Measurements from ENCODE around the gene MYO18A.
A peak's percentile ranks its signal among the peaks of the same experiment; 100 is the strongest.
"Not testable (repeated sequence)": the region's sequence is repeated elsewhere in the genome, so short reads cannot be mapped to it uniquely, and the experiment has no call there.

Gene MYO18A, protein sequence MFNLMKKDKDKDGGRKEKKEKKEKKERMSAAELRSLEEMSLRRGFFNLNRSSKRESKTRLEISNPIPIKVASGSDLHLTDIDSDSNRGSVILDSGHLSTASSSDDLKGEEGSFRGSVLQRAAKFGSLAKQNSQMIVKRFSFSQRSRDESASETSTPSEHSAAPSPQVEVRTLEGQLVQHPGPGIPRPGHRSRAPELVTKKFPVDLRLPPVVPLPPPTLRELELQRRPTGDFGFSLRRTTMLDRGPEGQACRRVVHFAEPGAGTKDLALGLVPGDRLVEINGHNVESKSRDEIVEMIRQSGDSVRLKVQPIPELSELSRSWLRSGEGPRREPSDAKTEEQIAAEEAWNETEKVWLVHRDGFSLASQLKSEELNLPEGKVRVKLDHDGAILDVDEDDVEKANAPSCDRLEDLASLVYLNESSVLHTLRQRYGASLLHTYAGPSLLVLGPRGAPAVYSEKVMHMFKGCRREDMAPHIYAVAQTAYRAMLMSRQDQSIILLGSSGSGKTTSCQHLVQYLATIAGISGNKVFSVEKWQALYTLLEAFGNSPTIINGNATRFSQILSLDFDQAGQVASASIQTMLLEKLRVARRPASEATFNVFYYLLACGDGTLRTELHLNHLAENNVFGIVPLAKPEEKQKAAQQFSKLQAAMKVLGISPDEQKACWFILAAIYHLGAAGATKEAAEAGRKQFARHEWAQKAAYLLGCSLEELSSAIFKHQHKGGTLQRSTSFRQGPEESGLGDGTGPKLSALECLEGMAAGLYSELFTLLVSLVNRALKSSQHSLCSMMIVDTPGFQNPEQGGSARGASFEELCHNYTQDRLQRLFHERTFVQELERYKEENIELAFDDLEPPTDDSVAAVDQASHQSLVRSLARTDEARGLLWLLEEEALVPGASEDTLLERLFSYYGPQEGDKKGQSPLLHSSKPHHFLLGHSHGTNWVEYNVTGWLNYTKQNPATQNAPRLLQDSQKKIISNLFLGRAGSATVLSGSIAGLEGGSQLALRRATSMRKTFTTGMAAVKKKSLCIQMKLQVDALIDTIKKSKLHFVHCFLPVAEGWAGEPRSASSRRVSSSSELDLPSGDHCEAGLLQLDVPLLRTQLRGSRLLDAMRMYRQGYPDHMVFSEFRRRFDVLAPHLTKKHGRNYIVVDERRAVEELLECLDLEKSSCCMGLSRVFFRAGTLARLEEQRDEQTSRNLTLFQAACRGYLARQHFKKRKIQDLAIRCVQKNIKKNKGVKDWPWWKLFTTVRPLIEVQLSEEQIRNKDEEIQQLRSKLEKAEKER (N-terminal part only)
- 190 to 360 (median 289) reads per million in 4 donors for total RNA-seq

DNA sequence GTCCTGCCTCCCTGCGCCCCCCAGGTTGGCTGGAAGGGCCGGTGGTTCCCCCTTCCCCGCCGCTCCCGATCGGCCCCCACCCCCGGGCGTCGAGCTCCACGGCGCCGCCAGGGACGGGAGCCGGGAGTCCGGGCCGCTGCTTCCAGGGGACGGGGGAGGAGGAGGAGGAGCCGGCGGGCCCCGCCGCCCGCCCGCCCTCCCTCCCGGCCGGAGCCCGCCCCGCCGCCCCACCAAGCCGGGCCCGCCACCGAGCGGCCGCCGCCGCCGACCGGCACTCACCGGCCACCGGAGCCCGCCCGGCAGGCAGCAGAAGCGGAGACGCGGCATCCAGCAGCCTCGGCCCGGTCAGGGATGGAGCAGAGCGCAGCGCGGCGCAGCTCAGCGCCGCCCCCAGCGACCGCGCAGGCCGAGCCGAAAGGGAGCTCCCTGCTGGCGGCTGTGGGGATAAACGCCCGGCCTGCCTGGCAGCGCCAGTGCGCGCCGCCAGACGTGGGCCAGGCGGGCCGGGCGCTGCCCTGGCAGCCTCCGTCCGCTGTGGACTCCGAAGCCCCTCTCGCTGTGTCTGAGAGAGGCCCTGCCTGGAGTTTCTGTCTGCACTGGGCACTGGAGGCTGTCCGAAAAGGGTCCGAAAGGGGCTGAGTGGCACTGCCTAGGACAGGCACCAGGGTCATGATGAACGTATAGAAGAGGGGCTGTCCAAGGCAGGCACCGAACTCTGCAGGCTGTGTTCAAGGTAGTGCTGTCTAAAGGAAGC lies at the start of gene MYO18A:
MYO18A (minus strand) TSS at position 365 of the 754 bp plus-strand sequence. CDS start 13,458 bp downstream, outside the sequence.
- DNase-seq, result peak; percentile 55 to 79 (median 65)

GRCh38 chr17:29225396-29225795 lies 45.2 kb upstream of the MYO18A start:
- no peak for DNase-seq

GRCh38 chr17:29221338-29221737 lies 41.1 kb upstream of the MYO18A start:
- DNase-seq, result not testable (repeated sequence)

GRCh38 chr17:29219378-29220047 lies 39.3 kb upstream of the MYO18A start:
- DNase-seq, result peak; percentile 33 to 65 (median 56)

GRCh38 chr17:29216856-29217255 lies 36.7 kb upstream of the MYO18A start:
- no peak for DNase-seq

- no peak for DNase-seq
Measured at GRCh38 chr17:29216181-29216580, 36.0 kb upstream of the MYO18A start.

DNA sequence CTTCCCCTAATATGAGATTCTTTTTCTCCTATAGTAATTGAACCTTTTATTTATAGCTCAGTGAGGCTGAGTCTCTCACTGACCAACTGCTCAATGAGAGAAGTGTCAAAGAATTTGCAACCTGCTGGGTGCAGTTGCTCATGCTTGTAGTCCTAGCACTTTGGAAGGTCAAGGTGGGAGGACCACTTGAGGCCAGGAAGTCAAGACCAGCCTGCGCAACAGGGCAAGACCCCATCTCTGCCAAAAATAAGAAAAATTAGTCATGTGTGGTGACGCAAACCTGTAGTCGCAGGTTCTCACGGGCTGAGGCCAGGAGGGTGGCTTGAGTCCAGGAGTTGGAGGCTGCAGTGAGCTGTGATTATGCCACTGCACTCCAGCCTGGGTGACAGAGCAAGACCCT lies 35.5 kb upstream of the MYO18A start:
- DNase-seq, result no peak

- no peak for DNase-seq
Measured at GRCh38 chr17:29215174-29215573, 35.0 kb upstream of the MYO18A start.

- DNase-seq, result no peak
Measured at GRCh38 chr17:29214215-29215146, 34.3 kb upstream of the MYO18A start.

GRCh38 chr17:29212681-29213121 lies 32.5 kb upstream of the MYO18A start:
- DNase-seq, result no peak

- no peak for DNase-seq
Measured at GRCh38 chr17:29212094-29212631, 32.0 kb upstream of the MYO18A start.

DNA sequence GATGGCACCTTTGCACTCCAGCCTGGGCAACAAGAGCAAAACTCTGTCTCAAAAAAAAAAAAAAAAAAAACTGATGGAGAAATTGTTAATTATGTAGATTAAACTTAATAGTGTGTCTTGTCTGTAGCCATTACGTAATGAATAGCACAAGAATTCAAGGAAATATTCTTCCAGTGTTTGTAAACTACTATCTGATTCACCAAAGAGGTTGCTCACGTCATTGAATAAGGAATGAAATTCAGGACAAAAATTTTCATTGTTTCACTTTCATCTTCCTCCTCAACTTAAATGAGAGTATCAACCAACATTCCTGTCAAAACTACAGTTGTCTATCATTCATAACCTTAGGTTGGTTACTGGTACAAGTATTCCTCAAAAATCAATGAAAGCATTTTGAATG lies 30.7 kb upstream of the MYO18A start:
- DNase-seq, result no peak

DNA sequence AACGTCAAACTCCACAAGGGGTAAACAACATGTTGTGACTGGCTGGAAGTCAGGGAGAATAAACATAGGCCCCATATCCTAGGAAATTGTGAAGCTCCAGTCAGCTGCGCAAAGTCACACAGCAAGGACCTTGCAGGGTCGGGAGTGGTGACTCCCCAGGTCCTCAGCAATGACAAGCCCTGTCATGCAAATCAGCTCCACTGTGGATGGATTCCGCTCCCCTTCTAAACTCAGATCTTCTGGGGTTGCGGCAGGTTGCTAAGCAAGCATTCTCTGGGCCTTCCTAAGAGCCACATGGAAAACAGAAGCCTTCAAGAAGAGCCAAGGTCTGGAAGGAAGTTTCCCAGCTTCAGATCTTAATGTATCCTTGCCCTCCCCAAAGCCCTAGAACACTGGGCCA lies 28.9 kb upstream of the MYO18A start:
- DNase-seq, result no peak

- no peak for DNase-seq
Measured at GRCh38 chr17:29207975-29208374, 27.8 kb upstream of the MYO18A start.

GRCh38 chr17:29205047-29205446 lies 24.8 kb upstream of the MYO18A start:
- no peak for DNase-seq

DNA sequence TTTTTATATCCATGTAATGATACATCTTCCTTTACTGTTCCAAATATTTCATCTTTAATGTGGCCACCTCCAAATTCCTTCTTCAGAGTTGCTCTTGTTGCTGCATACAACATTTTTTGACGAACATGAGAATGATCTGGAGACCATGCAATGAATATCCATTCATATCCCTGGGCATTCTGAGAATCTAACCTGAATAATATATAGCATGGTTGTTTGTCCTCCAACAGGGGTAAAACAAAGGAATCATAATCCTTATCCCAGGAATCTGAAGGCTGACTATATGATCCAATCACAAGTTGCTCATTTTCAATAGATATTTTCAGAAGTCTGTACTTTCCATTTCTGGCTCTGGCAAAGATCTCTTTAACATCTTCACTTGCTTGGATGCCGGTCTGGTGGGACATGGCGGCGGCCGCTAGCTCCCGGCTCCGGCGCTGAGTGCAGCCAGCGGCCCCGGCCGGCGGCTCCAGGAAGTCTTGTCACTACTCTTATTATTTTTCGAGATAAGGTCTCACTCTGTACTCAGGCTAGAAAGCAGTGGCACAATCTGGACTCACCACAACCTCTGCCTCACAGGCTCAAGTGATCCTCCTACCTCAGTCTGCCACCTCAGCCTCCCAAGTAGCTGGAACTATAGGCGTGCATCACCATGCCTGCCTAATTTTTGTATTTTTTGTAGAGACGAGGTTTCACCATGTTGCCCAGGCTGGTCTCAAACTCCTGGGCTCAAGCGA lies 24.0 kb upstream of the MYO18A start:
- DNase-seq, result not testable (repeated sequence)

DNA sequence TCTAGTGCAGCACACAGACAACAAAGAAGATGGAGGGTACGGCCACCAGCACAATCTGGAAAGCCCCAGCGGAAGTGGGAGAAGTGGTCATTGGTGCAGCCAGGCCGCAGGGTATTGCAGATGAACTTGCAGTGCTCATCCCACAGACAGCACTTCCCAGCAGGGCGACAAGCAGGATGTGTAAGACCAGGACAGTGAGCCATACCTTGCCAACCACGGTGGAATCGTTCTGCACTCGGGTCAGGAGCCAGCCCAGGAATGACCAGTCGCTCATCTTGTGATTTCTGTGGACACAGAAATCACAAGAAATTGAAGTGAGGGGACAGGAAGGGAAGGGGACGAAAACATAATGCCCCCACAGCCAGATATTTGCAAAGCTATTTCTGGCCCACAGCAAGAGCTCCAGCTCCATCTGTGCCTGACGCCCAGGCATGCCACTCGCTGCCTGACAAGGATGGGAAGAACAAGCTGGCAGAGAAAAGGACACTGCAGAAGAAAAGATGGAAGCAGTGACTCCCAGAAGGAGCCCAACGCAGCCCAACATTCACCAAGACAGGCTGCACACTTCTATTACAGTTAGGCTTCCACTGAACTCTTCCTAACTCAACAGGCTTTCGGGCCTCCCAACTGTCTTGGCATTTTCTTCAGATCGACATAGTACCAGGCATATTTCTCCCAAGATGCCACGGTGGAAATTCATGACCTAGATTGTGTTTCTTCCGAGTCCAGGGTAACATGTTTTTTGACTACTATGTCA lies 17.5 kb upstream of the MYO18A start:
- no peak for DNase-seq

GRCh38 chr17:29196769-29197515 lies 16.7 kb upstream of the MYO18A start:
- DNase-seq, result no peak

All from T-helper 1 cell (primary cell).